ENCODE data around the gene NFE2L2. TPM values are rescaled to one million over a fixed set of nuclear protein-coding genes. Genes with fewer than 3 reads are reported as not detected.

The NFE2L2 gene
- total and polyA plus RNA-seq, 9 of the 15 experiments (the other 6 are each of a cell fraction or from before 2014, with no cell fraction given) = 29.3 to 120 (median 59.3) TPM

- Histone ChIP-seq H3K9ac (ENCODE audit: insufficient read depth in 1 of 2, low read depth in 2 of 2, low read length in 2 of 2) (no peak overlapping the region), H3K27ac (ENCODE audit: extremely low read depth, low read depth, low read length) (no peak overlapping the region), H3K4me1 (replicated peaks in 1 of 2; ENCODE audit: control insufficient read depth in 2 of 2, insufficient read depth in 2 of 2, low read length in 2 of 2) (peaks cover 4 to 24% of the 10 kb centered on the region in 2 experiments; a peak in 3 of 5 replicates), H4K20me1 (replicated peaks; ENCODE audit: control insufficient read depth, insufficient read depth, low read length) (no peaks in the 10 kb centered on the region), H3K9me1 (ENCODE audit: control insufficient read depth, insufficient read depth, low read length) (no peaks in the 10 kb centered on the region), H3K27me3 (ENCODE audit: control insufficient read depth in 2 of 2, insufficient read depth in 2 of 2, low read length in 2 of 2) (no peaks in the 10 kb centered on the region), H3K9me3 (replicated peaks; ENCODE audit: control insufficient read depth, insufficient read depth, low read depth, low read length) (no peaks in the 10 kb centered on the region), H3K36me3 (ENCODE audit: control insufficient read depth, insufficient read depth, low read length) (no peaks in the 10 kb centered on the region), H3K79me2 (ENCODE audit: control insufficient read depth, insufficient read depth, low read length) (no peaks in the 10 kb centered on the region), H3K4me3 (no peak overlapping the region), H2AFZ (ENCODE audit: low read depth, low read length) (no peak overlapping the region), H3K4me2 (ENCODE audit: insufficient read depth, low read length) (no peak overlapping the region)
- ChIA-PET CTCF (ENCODE audit: low intra/inter-chr PET ratio) (no interaction called here), POLR2A (interaction anchor here (0.7 to 12.1 kb wide), 2 partner anchors 15 to 27 kb away, joined by 4 to 199 read pairs; partner anchors contain the start of gene NFE2L2)
- ATAC-seq (no peak), FAIRE-seq (no peak), DNase-seq (ENCODE audit: extremely low read depth in 1 of 4, low spot score in 3 of 4) (no peak)
- TF ChIP-seq ZNF518B (CRISPR knock-in tag; IDR thresholded peaks at IDR 0.05) = no peak
- no peak for TF ChIP-seq DIDO1 (tag; IDR thresholded peaks at IDR 0.05; ENCODE audit: low read depth)
- no peak for TF ChIP-seq POLR2A (conservative IDR thresholded peaks at IDR 0.05)
- TF ChIP-seq RFX5 (IDR thresholded peaks at IDR 0.05; ENCODE audit: low read depth, low read length) = no peak
- no peak for TF ChIP-seq PHF21A (IDR thresholded peaks at IDR 0.05; ENCODE audit: borderline replicate concordance, low read depth)
- no peak for TF ChIP-seq BCL6 (CRISPR knock-in tag; IDR thresholded peaks at IDR 0.05)
- no peak for TF ChIP-seq NCOA6 (IDR thresholded peaks at IDR 0.05)
- TF ChIP-seq ZNF444 (CRISPR knock-in tag; IDR thresholded peaks at IDR 0.05) = no peak
- TF ChIP-seq ZBTB7A (IDR thresholded peaks at IDR 0.05; ENCODE audit: borderline replicate concordance, control insufficient read depth, low read depth, low read length) = no peak
- TF ChIP-seq ZNF785 (CRISPR knock-in tag; IDR thresholded peaks at IDR 0.05) = no peak
- no peak for TF ChIP-seq ATF6 (CRISPR knock-in tag; IDR thresholded peaks at IDR 0.05)
- TF ChIP-seq ID3 (CRISPR knock-in tag; IDR thresholded peaks at IDR 0.05) = no peak
- no peak for TF ChIP-seq ID3 (tag; IDR thresholded peaks at IDR 0.05)
- no peak for TF ChIP-seq SMAD4 (CRISPR knock-in tag; conservative IDR thresholded peaks at IDR 0.05)
- TF ChIP-seq CREB1 (IDR thresholded peaks at IDR 0.05) = no peak
- TF ChIP-seq CREB1 (CRISPR knock-in tag; IDR thresholded peaks at IDR 0.05) = no peak
- intact Hi-C loops (cut with micrococcal nuclease) (no loop called here), in situ Hi-C loops (cut with MboI) (no loop called here)
- BruUV-seq (replicated peaks) = no TSS peak
- 71% methylated on average over 4 of the region's 4 CpGs for WGBS (ENCODE audit: insufficient coverage, low coverage, missing lambda C conversion rate)
Observed at GRCh38 chr2:177283906-177284305, 19.4 kb upstream of the NFE2L2 start.

All from K562 (cell line).